SK-N-SH (cell line): Measurements from ENCODE around the gene FKBP7.

Experiments used
- CTCF ChIP-seq: fragments of 200-600 bp; sonication (generic); IDR thresholded peaks from 2 replicates; pipeline ENCODE4 v1.6.1; 2017; ENCODE audit warnings: antibody characterized with exemption, mild to moderate bottlenecking, moderate library complexity
- MXI1 ChIP-seq: IDR thresholded peaks from 2 replicates; pipeline ENCODE4 v1.6.1; 2012; ENCODE audit warnings: mild to moderate bottlenecking, low read depth, low read length, improper control_type of control experiment
- POLR2AphosphoS5 ChIP-seq: IDR thresholded peaks from 2 replicates; pipeline ENCODE4 v1.6.1; 2012; ENCODE audit warnings: low read depth, low read length

- TF ChIP-seq MXI1 (no peak), CTCF (no peak), POLR2AphosphoS5 (no peak)
These were observed 7.0 kb upstream of the FKBP7 start for GRCh38 chr2:178485356-178485755.
